Measurements from ENCODE around the gene BCL2L1.
A peak's percentile ranks its signal among the peaks of the same experiment; 100 is the strongest.

BCL2L1 gene

DNA sequence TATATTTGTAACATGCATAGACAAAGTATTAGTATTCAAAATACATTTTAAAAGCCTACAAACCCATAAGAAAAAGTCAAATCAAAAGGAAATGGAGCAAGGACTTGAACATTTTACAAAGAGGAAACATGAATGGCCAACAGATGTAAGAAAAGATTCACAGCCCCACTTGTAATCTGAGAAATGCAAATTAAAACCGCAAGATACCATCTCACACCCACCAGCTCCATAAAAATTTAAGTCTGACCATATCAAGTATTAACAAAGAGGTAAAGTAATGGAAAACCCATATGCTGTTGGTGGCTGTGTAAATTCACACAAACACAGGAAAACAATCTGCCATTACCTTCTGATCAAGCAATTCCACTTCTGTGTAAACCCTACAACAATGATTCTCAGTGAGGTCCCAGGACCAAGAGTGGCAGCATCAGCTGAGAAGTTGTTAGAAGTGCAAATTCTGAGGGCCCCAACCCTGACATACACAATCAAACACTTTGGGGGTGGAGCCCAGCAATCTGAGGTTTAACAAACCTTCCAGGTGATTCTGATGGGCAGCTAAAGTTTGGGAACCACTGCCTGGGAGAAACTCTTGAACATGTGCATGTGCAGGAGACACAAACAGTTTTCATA is 30.9 kb downstream of the BCL2L1 start:
- DNase-seq (ENCODE audit: low spot score), result no peak

DNA sequence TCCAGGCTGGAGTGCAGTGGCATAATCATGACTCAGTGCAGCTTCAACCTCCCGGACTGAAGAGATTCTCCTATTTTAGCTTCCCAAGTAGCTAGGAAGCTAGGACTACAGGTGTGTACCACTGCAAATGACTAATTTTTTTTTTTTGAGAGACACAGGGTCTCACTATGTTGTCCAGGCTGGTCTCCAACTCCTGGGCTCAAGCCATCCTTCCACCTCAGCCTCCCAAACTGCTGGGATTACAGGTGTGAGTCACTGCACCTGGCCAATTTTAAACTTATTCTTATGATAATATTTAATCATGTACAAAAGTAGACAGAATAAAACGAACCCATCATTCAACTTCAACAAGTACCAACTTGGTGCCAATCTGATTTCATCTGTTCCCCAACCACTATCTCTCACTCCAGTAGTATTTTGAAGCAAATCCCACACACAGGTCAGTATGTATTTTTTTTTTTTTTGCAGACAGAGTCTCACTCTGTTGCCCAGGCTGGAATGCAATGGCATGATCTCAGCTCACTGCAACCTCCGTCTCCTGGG is 32.5 kb downstream of the BCL2L1 start:
- DNase-seq (ENCODE audit: low spot score), result no peak

DNA sequence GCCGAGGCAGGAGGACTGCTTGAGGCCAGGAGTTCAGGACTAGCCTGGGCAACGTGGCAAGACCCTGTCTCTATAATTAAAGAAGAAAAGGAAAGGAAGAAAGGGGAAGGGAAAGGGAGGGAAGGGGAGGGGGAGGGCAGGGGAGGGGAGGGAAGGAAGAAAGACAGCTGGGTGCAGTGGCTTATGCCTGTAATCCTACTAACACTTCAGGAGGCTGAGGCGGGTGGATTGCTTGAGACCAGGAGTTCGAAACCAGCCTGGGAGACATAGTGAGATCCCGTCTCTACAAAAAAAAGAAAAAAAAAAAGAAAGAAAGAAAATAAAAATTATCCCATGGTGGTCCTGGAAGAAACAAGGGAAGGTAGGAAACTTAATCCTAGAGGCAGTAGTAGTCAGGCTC is 33.5 kb downstream of the BCL2L1 start:
- no peak for DNase-seq (ENCODE audit: low spot score)

- DNase-seq (ENCODE audit: low spot score), result no peak
Observed at GRCh38 chr20:31687777-31688176, 34.9 kb downstream of the BCL2L1 start.

DNA sequence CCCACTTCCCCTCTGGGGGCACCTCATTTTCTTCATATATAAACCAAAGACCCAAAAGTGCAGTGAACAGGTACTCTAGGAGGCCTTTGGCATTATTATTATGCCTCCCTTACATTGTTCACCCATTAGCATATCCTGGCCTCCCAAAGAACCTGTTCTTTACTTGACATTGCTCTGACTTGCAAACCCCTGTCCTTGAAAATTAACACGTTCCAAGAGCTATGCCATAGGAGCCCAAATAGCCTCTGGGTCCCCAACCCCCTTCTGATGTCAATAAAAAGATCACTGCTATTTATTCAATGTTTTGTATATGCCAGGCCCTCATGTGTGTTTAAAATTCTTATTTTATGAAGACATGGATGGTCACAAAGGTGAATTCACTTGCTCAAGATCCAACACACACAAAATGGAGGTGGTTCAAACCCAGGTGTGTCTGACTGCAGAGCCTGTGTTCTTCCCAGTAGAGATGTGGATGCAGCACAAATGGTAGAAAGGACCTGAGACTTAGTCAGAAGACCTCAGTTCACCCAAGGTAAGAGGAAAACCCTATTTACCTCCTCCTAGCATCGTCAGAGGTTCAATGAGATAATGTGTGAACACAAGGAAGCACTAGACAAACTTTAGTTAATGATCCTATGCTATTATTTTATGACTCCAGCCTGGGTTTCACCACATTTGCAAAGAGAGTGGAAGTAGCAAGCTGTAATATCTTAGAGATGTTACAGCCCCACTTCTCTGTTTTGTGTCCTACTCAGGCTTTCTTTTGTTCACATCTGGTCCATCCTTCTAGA is 36.6 kb downstream of the BCL2L1 start:
- no peak for DNase-seq (ENCODE audit: low spot score)

DNA sequence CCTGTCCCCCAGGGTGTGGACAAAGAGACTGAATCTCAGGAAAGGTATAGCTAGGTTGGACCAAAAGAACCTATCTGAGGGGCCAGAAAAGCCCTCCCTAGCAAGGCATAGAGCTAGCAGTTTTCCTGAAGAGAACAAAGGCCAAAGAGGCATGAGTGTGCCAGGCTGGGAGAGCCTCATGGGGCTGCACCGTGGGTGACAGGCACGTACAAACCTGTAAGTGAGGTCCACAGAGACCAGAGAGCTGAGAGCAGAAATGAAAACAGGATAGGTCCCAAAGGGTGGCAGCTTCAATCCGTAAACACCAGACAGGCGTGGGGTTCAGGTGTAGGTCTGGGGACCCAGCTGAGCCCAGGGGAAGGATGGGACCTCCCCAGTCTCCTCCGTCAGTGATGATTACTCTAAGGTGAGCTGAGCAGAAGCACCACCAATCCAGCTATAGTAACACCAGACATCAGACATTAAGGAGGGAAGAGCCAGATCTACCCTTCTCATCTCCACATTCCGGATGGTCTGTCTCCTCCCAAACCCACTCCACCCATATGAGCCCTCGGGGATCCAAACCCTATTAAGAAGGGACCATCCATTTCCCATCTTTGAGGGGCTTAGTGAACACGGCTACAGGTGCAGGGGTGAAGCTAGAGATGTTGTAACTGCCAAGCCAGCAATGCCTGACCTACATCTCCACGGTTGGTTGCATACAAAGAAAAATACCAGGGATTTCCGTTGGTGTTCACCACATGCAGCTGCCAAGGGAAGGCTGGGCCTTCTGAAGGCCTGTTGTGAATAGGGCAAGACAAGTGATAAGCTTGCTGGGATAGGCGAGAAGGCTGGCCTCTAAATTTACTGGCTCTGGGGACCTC is 38.3 kb downstream of the BCL2L1 start:
- DNase-seq (ENCODE audit: low spot score), result peak; percentile 22

DNA sequence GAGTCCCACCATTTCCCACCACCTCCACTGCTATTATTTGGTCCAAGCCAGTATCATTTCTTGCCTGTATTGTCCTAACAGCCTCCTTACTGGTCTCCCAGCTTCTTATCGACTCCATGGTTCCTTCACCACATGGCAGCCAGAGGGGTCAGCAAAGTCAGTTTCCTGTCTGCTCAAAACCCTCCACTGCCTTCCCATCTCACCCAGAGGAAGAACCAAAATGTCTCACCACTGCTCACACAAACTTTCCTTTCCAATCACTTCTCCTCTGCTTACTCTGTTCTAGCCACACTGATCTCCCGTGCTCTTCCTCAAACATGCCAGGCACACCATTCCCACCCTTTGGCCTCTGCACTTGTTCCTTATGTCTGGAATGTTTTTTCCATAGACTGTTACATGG is 39.7 kb downstream of the BCL2L1 start:
- DNase-seq (ENCODE audit: low spot score), result no peak

DNA sequence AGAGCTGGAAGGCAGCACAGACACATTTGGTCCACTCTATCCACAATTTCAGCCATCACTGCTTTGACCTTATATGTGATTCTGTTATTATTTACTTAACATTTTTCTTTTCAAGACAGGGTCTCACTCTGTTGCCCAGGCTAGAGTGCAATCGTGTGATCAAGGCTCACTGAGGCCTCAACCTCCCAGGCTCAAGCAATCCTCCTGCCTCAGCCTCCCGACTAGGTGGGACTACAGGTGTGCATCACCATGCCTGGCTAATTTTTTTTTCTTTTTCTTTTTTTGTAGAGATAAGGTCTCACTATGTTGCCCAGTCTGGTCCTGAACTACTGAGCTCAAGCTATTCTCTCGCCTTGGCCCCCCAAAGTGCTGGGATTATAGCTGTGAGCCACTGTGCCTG is 40.3 kb downstream of the BCL2L1 start:
- no peak for DNase-seq (ENCODE audit: low spot score)

GRCh38 chr20:31681769-31682168 is 40.9 kb downstream of the BCL2L1 start:
- no peak for DNase-seq (ENCODE audit: low spot score)

DNA sequence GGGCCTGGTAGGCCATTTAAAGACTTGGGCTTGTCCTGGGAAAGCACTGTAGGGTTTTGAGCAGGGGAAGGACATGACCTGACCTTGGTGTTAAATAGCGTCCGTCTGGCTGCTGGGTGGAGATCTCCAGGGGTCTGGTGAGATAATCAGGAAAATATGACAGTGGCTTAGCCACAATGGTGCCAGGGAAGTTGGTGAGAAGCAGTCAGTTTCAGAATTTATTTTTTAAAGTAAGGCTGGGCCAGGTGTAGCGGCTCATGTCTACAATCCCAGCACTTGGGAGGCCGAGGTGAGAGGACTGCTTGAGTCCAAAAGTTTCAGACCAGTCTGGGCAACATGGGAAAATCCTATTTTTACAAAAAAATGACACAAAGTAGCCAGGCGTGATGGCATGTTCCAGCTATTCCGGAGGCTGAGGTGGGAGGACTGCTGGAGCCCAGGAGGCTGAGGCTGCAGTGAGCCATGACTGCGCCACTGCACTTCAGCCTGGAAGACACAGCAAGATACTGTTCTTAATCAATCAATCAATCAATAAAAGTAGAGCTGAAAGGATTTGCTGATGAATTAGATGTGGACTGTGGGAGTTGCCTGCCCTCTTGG is 41.4 kb downstream of the BCL2L1 start:
- DNase-seq (ENCODE audit: low spot score), result no peak

DNA sequence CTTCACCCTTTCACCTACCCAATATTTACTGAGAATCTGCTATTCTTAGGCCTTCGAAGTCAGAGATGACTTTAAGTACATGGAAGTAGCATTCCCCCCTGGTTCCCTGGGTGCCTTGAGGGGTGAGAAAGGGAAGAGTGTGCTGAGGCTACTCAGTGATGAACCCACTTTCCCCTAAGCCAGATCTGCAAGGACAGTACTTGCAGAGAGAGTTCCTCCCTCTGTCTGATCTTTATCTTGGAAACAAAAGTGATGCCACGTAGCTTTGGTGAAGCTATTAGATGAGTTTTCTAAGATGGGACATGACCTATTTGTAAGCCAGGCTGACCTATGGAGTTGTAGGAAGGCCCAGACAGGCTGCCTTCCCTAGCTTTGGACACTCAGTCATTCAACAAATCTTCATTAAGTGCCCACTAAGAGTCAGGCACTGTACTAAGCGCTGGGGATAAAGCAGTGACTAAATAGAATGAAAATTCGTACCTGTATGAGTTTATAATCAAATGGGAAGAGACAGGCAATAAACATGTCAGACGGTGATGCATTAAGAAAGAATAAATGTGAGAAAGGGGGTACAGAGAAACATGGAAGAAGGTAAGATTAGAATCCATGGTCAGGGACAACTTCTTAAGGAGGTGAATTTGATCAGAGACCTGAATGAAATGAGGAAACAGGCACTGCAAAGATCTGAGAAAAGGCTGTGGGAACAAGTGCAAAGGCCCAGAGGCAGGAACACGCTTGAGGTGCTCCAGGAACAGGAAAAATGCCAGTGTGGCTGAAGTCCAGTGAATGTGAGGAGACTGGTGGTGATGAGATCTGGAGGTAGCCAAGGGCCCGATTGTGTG is 42.2 kb downstream of the BCL2L1 start:
- DNase-seq (ENCODE audit: low spot score), result no peak

- no peak for DNase-seq (ENCODE audit: low spot score)
Observed at GRCh38 chr20:31679357-31680285, 43.0 kb downstream of the BCL2L1 start.

DNA sequence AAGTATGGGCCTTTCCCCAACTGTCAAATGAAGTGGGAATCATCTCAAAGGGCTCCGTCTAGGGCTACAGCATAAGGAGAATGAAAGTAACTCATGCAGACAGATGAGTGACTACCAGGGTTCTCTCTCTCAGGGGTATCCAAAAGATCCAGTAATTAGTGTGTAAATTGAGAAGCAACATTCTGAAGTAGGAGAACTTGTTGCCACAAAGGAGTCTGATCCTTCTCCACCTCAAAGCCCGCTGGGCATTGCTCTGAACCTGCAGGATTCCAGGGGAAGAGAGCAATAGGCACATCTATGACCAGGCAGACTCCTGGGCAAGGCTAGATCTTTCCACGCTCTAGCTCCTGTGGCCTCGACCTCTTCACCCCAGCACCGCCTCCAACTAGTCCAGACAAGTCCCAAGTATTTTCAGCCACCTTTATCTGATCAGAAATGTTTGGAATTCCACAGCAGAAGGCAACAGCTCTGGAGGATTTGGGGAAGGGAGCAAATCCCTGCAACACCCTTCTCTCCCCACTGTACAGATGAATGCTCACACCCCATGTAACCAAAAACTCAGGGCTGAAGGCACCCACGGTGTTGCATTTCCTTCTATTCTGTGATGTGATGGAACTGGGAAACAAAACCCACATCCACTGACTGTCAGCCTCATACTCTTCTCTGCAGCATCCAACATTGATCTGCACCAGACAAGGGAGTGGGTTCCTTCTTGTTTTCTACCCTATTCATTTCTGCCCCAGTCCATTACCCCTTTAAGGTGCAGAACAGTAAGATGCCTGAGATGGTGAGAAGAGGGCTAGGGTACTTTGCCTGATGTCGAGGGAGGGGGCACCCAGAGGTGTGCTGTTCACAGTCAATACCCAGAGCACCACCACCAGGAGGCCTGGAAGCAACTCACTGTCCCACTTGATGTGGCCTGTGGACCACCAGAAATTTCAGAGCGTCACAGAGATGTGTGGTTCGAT is 44.0 kb downstream of the BCL2L1 start:
- no peak for DNase-seq (ENCODE audit: low spot score)

- DNase-seq (ENCODE audit: low spot score), result no peak
Observed at GRCh38 chr20:31677553-31678260, 45.0 kb downstream of the BCL2L1 start.

DNA sequence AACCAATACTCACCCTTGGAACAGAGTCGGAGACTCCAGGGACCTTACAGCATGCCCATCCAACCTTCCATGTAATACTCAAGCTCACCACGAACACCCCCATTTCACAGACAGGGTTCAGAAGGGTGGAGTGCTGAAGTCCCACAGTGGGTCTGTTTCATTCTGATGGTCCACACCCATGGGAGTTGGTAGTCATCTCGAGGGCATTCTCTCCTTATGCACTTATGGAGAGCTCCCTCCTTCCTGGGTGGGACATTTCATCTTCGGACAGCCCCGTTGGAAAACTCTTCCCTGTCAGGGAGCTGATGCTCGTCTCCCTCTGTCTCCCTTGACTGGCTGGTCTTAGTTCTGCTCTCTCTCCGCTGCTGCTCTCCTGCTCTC is 46.1 kb downstream of the BCL2L1 start:
- DNase-seq (ENCODE audit: low spot score), result no peak

- DNase-seq (ENCODE audit: low spot score), result peak; percentile 72
Observed at GRCh38 chr20:31675828-31676608, 46.6 kb downstream of the BCL2L1 start.
